GM12878 (cell line): ENCODE measurements around the gene BUB1B. TPM values are rescaled to one million over a fixed set of nuclear protein-coding genes. Genes with fewer than 3 reads are reported as not detected.

Experiments used
- ATAC-seq: fragments of 200-7000 bp; cut with Tn5 transposase; 3 replicates; pipeline ENCODE4 v1.9.1; 2020; ENCODE audit warnings: mild to moderate bottlenecking, moderate library complexity
- BruUV-seq: library from RNA; stranded (reverse); fragments of 400-500 nt; replicated peaks from 2 replicates; lab custom pipeline; 2021; lab: Mats Ljungman, UMichigan
- CTCF ChIA-PET: fragments of 300-600 bp; sonication (Branson Sonifier 250); formaldehyde crosslinking; extraction: SDS; loops from one replicate; lab custom pipeline; 2021; ENCODE audit warnings: inconsistent platforms; lab: Yijun Ruan, JAX
- POLR2A ChIA-PET: fragments of 350-600 bp; formaldehyde crosslinking; extraction: SDS; loops from one replicate; lab custom pipeline; 2021; ENCODE audit warnings: inconsistent platforms; lab: Charles Lee
- RAD21 ChIA-PET: fragments of 300-600 bp; sonication (Branson Sonifier 250); formaldehyde crosslinking; loops from one replicate; lab custom pipeline; 2023; ENCODE audit warnings: antibody characterized with exemption; ENCODE audit not compliant: unreplicated experiment; lab: Charles Lee
- SMC1A ChIA-PET: fragments of 300-600 bp; sonication (Branson Sonifier 250); formaldehyde crosslinking; loops from one replicate; lab custom pipeline; 2023; ENCODE audit not compliant: unreplicated experiment, uncharacterized antibody; lab: Charles Lee
- DNase-seq: peaks from one replicate; pipeline ENCODE4 v3.0.0-alpha.2; 2011; ENCODE audit warnings: low read depth, low spot score
- FAIRE-seq: peaks from 3 replicates; lab custom pipeline; 2011; peaks lifted over from hg19 to GRCh38; lab: Jason Lieb, UNC
- H2AFZ ChIP-seq: 2 replicates; pipeline ENCODE4 v1.6.0; 2011; ENCODE audit warnings: low read depth, low read length, control low read depth; ENCODE audit not compliant: control insufficient read depth
- H3K27ac ChIP-seq: 2 replicates; pipeline ENCODE4 v1.5.1; 2011; ENCODE audit warnings: control low read depth; ENCODE audit not compliant: control insufficient read depth, insufficient read depth
- H3K27me3 ChIP-seq, 2 experiments: replicated peaks in 1 of 2; 2 replicates each; pipeline versions ENCODE4 v1.6.0 to v1.6.1; 2011; ENCODE audit warnings: low read length in 1 of 2; ENCODE audit not compliant: control insufficient read depth in 2 of 2, insufficient read depth in 2 of 2
- H3K36me3 ChIP-seq, 2 experiments: 2 replicates each; pipeline ENCODE4 v1.5.1; 2011; ENCODE audit warnings: low read length in 1 of 2; ENCODE audit not compliant: control insufficient read depth in 2 of 2, insufficient read depth in 2 of 2
- H3K4me1 ChIP-seq: 2 replicates; pipeline ENCODE4 v1.6.1; 2011; ENCODE audit warnings: mild to moderate bottlenecking, low read length, moderate library complexity, mixed read lengths; ENCODE audit not compliant: control insufficient read depth, insufficient read depth
- H3K4me2 ChIP-seq: 2 replicates; pipeline ENCODE4 v1.6.0; 2011; ENCODE audit warnings: control low read depth; ENCODE audit not compliant: control insufficient read depth, insufficient read depth
- H3K4me3 ChIP-seq: fragments of 200-600 bp; sonication (generic); 2 replicates; pipeline ENCODE4 v1.5.1; 2016
- H3K79me2 ChIP-seq: 2 replicates; pipeline ENCODE4 v1.6.0; 2011; ENCODE audit warnings: low read length; ENCODE audit not compliant: control insufficient read depth, insufficient read depth
- H3K9ac ChIP-seq: 2 replicates; pipeline ENCODE4 v1.8.0; 2011; ENCODE audit warnings: low read length, control low read depth, mixed read lengths; ENCODE audit not compliant: control insufficient read depth, insufficient read depth
- H3K9me3 ChIP-seq: replicated peaks from 3 replicates; pipeline ENCODE4 v1.5.1; 2011; ENCODE audit warnings: mild to moderate bottlenecking, low read length; ENCODE audit not compliant: control insufficient read depth, insufficient read depth
- H4K20me1 ChIP-seq: 2 replicates; pipeline ENCODE4 v1.6.0; 2011; ENCODE audit not compliant: control insufficient read depth, insufficient read depth
- ATF7 ChIP-seq: fragments of 450-650 bp; IDR thresholded peaks from 2 replicates; pipeline ENCODE4 v1.6.1; 2016; ENCODE audit warnings: low read depth, mild to moderate bottlenecking
- CBX5 ChIP-seq: sonication (generic); IDR thresholded peaks from 2 replicates; pipeline ENCODE4 v1.6.1; 2016; ENCODE audit warnings: low read depth, moderate library complexity, mild to moderate bottlenecking, inconsistent platforms
- MEF2B ChIP-seq: fragments of 450-650 bp; IDR thresholded peaks from 2 replicates; pipeline ENCODE4 v1.6.1; 2018; ENCODE audit warnings: mild to moderate bottlenecking, moderate library complexity; ENCODE audit not compliant: partially characterized antibody, poor library complexity, severe bottlenecking
- SREBF1 ChIP-seq: IDR thresholded peaks from 2 replicates; pipeline ENCODE4 v1.6.1; 2012; ENCODE audit warnings: mild to moderate bottlenecking, low read length
- SUZ12 ChIP-seq: fragments of 200-600 bp; sonication (generic); IDR thresholded peaks from one replicate; pipeline ENCODE4 v1.6.1; 2018; ENCODE audit warnings: antibody characterized with exemption, mild to moderate bottlenecking; ENCODE audit not compliant: unreplicated experiment
- ZNF687 ChIP-seq: fragments of 450-650 bp; IDR thresholded peaks from 2 replicates; pipeline ENCODE4 v1.6.1; 2017; ENCODE audit warnings: mild to moderate bottlenecking, moderate library complexity
- WGBS: methylation state at CpG from one replicate; pipeline ENCODE4 v1.1.6; 2016; ENCODE audit warnings: low lambda C conversion rate; ENCODE audit not compliant: insufficient replicate concordance, insufficient coverage; ENCODE audit errors: missing lambda C conversion rate; 5-methylcytosine and 5-hydroxymethylcytosine counted together
- in situ Hi-C: fragments of 300-500 bp; cut with MboI; formaldehyde crosslinking; loops from 9 replicates; pipeline ENCODE4 v1.14.3; 2018; ENCODE audit warnings: mixed read lengths
- intact Hi-C: fragments of 100-400 bp; cut with micrococcal nuclease; formaldehyde crosslinking; loops from one replicate; pipeline ENCODE4 v1.14.2; 2022; ENCODE audit not compliant: unreplicated experiment
- polyA plus RNA-seq, 11 experiments: library from polyadenylated mRNA; depleted of rRNA in 4 of 11; unstranded in 6 of 11; stranded (reverse) in 5 of 11; fragments of >200 nt; fragmentation: Nextera tagmentation in 4 of 11; fragmentation: Illumina TruSeq in 1 of 11; extraction: Ambion mirVana in 4 of 11; extraction: Trizol in 1 of 11; gene quantifications; 1 replicate in 1 of 11; 2 replicates in 10 of 11; pipeline versions ENCODE4 v1.2.1 to v1.2.3, GENCODE V29; 2011 to 2016; ENCODE audit warnings: inconsistent platforms in 2 of 11, missing spikeins in 2 of 11, low read depth in 1 of 11
- total RNA-seq, 4 experiments: library from RNA; depleted of rRNA in 3 of 4; stranded (reverse); fragments of >200 nt in 3 of 4; fragmentation: Illumina TruSeq in 1 of 4; extraction: Trizol in 1 of 4; gene quantifications; 2 replicates each; pipeline versions ENCODE4 v1.2.1 to v1.2.3, GENCODE V29; 2013 to 2021
- TF ChIP-seq, protein P1 (sequence below): fragments of 450-650 bp; conservative IDR thresholded peaks from 2 replicates; pipeline ENCODE4 v1.6.1; 2017; ENCODE audit warnings: mild to moderate bottlenecking, moderate library complexity
- TF ChIP-seq, protein P2 (sequence below): IDR thresholded peaks from 2 replicates; pipeline ENCODE4 v1.6.1; 2012; ENCODE audit warnings: improper control_type of control experiment, low read depth, low read length; ENCODE audit not compliant: insufficient replicate concordance

BUB1B gene
- total and polyA plus RNA-seq, 10 of the 15 experiments (the other 5 are each of a cell fraction or from before 2014, with no cell fraction given) = 29.1 to 98.6 (median 77.3) TPM

- TF ChIP-seq ZNF687 = no peak
- TF ChIP-seq SREBF1 = no peak
- no peak for TF ChIP-seq CBX5
Measured at GRCh38 chr15:40244961-40245523, 84.2 kb downstream of the BUB1B start (continued).

GRCh38 chr15:40245666-40246450 is 85.0 kb downstream of the BUB1B start:
- H3K4me2 ChIP-seq = no peak overlapping the region
- ATAC-seq = no peak; the same call in 2 of the 3 replicates
- SMC1A ChIA-PET = interaction anchor here (1.1 to 1.4 kb wide), 2 partner anchors 9 to 28 kb away, joined by 4 read pairs; no protein-coding TSS in a partner anchor
- BruUV-seq = no TSS peak
- RAD21 ChIA-PET = interaction anchor here (0.7 kb wide), 1 partner anchor 33 kb away, joined by 3 read pairs; no protein-coding TSS in a partner anchor
- H3K9me3 ChIP-seq = no peaks in the 10 kb centered on the region
- H3K27ac ChIP-seq = no peak overlapping the region
- no peaks in the 10 kb centered on the region for H3K4me1 ChIP-seq
- intact Hi-C loops = no loop called here
- DNase-seq = no peak
- in situ Hi-C loops = no loop called here
- no peaks in the 10 kb centered on the region for H4K20me1 ChIP-seq
- H3K36me3 ChIP-seq = no peaks in the 10 kb centered on the region
- H3K27me3 ChIP-seq = 0 out of 4 replicates have a peak, but pooled peaks cover 0 to 3% of the 10 kb centered on the region in 2 experiments
- CTCF ChIA-PET = interaction anchor here (0.5 to 1.5 kb wide), 6 partner anchors 9 to 92 kb away, joined by 3 to 4 read pairs (median 3); no protein-coding TSS in a partner anchor
- POLR2A ChIA-PET = no interaction called here
- no peak overlapping the region for H2AFZ ChIP-seq
- no peak overlapping the region for H3K9ac ChIP-seq
- no peaks in the 10 kb centered on the region for H3K79me2 ChIP-seq
- no peak for FAIRE-seq
- 33% methylated on average over 9 of the region's 9 CpGs for WGBS
- H3K4me3 ChIP-seq = no peak overlapping the region
- TF ChIP-seq MEF2B (no peak), ATF7 (no peak), SUZ12 (no peak)
- TF ChIP-seq, protein P1, sequence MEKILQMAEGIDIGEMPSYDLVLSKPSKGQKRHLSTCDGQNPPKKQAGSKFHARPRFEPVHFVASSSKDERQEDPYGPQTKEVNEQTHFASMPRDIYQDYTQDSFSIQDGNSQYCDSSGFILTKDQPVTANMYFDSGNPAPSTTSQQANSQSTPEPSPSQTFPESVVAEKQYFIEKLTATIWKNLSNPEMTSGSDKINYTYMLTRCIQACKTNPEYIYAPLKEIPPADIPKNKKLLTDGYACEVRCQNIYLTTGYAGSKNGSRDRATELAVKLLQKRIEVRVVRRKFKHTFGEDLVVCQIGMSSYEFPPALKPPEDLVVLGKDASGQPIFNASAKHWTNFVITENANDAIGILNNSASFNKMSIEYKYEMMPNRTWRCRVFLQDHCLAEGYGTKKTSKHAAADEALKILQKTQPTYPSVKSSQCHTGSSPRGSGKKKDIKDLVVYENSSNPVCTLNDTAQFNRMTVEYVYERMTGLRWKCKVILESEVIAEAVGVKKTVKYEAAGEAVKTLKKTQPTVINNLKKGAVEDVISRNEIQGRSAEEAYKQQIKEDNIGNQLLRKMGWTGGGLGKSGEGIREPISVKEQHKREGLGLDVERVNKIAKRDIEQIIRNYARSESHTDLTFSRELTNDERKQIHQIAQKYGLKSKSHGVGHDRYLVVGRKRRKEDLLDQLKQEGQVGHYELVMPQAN = no peak
- TF ChIP-seq, protein P2, sequence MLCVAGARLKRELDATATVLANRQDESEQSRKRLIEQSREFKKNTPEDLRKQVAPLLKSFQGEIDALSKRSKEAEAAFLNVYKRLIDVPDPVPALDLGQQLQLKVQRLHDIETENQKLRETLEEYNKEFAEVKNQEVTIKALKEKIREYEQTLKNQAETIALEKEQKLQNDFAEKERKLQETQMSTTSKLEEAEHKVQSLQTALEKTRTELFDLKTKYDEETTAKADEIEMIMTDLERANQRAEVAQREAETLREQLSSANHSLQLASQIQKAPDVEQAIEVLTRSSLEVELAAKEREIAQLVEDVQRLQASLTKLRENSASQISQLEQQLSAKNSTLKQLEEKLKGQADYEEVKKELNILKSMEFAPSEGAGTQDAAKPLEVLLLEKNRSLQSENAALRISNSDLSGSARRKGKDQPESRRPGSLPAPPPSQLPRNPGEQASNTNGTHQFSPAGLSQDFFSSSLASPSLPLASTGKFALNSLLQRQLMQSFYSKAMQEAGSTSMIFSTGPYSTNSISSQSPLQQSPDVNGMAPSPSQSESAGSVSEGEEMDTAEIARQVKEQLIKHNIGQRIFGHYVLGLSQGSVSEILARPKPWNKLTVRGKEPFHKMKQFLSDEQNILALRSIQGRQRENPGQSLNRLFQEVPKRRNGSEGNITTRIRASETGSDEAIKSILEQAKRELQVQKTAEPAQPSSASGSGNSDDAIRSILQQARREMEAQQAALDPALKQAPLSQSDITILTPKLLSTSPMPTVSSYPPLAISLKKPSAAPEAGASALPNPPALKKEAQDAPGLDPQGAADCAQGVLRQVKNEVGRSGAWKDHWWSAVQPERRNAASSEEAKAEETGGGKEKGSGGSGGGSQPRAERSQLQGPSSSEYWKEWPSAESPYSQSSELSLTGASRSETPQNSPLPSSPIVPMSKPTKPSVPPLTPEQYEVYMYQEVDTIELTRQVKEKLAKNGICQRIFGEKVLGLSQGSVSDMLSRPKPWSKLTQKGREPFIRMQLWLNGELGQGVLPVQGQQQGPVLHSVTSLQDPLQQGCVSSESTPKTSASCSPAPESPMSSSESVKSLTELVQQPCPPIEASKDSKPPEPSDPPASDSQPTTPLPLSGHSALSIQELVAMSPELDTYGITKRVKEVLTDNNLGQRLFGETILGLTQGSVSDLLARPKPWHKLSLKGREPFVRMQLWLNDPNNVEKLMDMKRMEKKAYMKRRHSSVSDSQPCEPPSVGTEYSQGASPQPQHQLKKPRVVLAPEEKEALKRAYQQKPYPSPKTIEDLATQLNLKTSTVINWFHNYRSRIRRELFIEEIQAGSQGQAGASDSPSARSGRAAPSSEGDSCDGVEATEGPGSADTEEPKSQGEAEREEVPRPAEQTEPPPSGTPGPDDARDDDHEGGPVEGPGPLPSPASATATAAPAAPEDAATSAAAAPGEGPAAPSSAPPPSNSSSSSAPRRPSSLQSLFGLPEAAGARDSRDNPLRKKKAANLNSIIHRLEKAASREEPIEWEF = no peak
